Esophagus muscularis mucosa (tissue), 3 donors: ENCODE results near the gene FOXL2.

Source experiments
- POLR2A ChIP-seq: fragments of 450-650 bp; IDR thresholded peaks from one replicate; pipeline ENCODE4 v1.6.1; 2017; ENCODE audit warnings: antibody characterized with exemption, moderate library complexity, mild to moderate bottlenecking, low read depth
- TF ChIP-seq, protein P1 (sequence below), 3 experiments: fragments of 200-600 bp in 2 of 3; fragments of 450-650 bp in 1 of 3; sonication (generic) in 2 of 3; IDR thresholded peaks; one replicate each; pipeline ENCODE4 v1.5.1; 2017 to 2019; ENCODE audit warnings: antibody characterized with exemption in 3 of 3, mild to moderate bottlenecking in 2 of 3, moderate library complexity in 1 of 3

DNA sequence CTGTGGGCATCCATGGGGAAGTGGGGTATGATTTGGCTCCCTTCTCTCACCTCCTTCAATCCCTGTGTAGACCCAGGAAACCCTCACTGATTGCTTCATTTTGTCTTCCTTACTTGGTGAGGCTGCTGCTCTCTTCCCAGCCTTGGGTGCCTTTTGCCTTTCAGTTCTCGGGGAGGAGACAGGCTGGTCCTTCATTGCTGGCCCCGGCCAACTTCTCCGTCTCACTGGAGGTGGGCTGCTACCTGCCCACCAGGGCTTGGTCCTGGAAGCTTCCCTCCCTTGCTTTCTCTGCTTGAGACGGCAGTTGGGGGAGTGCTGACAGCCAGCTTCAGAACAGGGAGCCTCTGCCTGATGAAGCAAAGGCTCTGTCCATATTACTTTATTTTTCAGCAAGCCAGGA lies 4.7 kb downstream of the FOXL2 start:
- TF ChIP-seq POLR2A: no peak
- TF ChIP-seq, protein P1, sequence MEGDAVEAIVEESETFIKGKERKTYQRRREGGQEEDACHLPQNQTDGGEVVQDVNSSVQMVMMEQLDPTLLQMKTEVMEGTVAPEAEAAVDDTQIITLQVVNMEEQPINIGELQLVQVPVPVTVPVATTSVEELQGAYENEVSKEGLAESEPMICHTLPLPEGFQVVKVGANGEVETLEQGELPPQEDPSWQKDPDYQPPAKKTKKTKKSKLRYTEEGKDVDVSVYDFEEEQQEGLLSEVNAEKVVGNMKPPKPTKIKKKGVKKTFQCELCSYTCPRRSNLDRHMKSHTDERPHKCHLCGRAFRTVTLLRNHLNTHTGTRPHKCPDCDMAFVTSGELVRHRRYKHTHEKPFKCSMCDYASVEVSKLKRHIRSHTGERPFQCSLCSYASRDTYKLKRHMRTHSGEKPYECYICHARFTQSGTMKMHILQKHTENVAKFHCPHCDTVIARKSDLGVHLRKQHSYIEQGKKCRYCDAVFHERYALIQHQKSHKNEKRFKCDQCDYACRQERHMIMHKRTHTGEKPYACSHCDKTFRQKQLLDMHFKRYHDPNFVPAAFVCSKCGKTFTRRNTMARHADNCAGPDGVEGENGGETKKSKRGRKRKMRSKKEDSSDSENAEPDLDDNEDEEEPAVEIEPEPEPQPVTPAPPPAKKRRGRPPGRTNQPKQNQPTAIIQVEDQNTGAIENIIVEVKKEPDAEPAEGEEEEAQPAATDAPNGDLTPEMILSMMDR (IDR thresholded peaks at IDR 0.05): no peak
